Amniotic epithelial cell (primary cell): ENCODE data around the gene KIF5C.

Experiments used
- DNase-seq: peaks from one replicate; pipeline ENCODE4 v3.0.0-alpha.2; 2010; ENCODE audit warnings: low read depth

The KIF5C gene

DNA sequence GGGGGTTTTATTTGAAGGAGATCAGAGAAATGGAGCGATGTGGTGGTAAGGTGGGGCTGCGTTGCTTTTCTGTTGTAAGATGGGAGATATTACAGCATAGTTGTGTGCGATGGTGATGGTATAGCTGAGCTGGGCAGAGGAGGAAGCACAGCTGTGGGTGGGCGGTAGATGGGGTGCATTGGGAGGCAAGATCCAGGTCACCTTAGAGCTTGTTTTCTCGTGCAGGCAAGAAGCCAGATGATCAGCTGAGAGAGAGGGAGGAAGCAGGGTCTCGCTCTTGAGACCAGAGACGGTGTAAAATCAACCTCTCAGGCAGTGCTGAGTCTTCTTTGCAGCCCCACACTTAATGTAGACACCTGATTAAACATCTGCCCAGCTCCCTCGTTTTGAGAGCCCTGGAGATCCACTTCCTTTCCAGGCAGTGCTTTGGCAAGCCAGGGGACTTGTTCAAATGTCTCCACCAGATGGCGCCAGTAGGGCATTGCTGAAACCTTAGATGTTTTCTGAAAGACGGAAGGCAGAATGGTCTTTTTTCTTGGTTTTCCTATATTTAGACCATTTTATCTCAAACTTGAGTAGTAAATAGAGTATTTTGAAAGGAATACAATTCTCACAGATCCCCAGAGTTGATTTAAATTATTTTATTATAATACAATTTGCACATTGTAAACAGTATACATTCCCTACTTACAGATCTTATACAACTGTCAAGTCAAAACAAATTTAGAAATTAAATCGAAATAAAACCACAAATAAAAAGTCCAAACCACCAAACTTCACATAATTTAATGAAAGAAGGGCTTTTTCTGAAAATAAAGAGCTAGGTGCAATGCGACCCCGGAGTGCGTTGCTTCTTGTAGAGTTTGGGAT is 142.3 kb downstream of the KIF5C start:
- peak; percentile 62 for DNase-seq

DNA sequence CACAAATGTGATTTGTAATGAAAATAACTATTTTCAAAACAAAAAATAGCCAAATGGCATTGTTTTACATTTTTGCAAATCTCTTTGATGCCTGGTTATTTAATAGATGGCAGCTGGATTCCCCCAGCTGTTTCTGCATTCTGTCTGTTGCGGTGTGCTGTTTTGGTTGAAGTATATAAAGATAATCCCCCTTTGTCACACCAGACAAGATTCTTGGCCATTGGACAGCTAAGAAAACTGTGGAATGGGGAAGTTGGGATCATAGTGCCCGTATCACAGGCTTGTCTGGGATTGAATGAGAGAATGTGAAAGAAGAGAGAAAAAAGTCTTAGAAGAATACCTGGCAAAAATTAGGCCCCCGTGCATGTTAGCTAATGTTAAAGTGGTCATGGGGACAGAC is 144.0 kb downstream of the KIF5C start:
- DNase-seq = no peak

DNA sequence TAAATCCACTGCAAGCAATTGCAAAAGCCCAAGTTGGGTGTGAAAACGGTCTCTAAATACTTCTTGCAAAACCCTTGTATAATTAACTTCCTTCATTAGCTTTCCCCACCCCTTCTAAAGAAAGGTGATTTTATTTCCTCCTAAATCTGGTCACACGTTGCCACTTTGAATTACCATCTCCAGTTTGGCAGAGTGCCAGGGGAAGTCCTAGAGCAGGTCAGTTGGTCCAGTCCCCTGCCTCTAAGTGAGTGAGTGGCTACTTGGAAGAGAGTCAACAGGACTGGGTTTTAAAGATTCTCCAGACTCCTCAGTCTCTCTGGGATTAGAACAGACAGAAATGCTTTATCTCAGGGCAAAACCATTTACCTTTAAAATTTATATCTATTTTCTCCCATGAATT is 144.7 kb downstream of the KIF5C start:
- DNase-seq = no peak

GRCh38 chr2:149020432-149020851 is 145.4 kb downstream of the KIF5C start:
- peak; percentile 18 for DNase-seq

- DNase-seq = no peak
Observed at GRCh38 chr2:149021271-149021719, 146.3 kb downstream of the KIF5C start.

DNA sequence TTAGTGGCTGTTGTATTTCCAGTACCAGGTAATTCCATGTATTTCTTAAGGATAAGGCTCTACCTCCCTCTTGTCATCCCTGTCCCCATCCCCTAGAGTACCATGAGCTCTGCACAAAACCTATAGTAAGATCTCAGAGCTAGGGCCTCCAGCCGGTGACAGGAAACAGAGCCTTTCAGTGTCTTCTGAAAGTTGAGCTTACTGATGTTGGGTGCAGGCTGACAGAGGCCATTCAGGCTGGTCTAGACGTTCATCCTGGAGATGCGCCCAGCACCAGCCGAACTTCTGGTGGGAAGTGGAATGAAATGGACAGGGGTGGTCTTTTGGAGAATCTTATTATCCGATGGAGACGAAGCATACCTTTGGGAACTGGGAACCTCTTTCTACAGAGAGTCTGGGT is 146.7 kb downstream of the KIF5C start:
- no peak for DNase-seq

DNA sequence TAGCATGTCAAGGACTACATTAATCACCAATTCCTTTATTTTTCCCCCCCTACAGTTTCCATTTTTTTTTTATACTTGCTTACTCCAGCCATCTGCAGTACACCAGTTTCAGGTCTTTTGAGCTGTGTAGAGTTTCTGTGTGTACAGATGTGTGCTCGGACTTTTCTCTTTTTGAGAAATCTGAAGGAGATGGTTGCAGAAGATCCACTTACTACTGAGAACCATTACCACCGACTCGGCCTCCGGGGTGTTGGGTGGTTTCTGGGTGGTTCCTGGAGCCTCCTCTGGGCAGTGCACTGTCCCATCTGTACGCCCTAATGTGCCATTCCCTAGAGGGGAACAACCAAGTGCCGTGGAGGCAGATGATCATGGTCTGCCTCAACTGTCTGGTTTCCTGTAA is 148.1 kb downstream of the KIF5C start:
- no peak for DNase-seq

DNA sequence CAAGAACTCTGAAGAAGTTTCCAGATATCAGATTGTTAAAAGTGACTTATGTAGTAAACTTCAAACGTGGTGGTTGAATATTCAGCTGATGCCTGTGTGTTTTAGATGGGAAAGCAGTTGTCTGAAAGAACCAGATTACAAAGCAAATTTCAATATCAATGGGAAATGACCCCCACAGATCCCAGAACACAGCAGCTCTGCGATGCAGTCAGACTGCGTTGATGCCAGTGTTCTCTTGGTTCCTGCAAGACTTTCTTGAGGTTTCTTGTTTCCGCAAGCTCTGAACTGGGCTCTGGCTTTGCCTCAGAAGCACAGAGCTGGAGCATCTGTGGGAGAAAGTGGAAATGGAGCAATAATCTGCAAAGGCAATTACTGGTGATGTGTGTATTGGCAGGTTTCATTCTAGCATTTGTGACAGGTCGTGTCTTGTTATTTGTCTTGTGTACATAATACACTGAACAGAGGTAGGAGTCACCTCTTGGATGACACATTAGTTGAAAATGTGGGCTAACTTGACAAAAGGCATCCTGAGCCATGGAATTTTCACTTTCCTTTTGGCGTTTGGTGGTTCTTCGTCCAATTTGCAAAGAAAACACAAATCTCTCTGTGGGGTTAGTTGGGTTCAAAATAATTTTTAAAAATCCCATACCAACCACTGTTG is 152.7 kb downstream of the KIF5C start:
- DNase-seq = no peak

- no peak for DNase-seq
Observed at GRCh38 chr2:149028377-149028776, 153.3 kb downstream of the KIF5C start.

DNA sequence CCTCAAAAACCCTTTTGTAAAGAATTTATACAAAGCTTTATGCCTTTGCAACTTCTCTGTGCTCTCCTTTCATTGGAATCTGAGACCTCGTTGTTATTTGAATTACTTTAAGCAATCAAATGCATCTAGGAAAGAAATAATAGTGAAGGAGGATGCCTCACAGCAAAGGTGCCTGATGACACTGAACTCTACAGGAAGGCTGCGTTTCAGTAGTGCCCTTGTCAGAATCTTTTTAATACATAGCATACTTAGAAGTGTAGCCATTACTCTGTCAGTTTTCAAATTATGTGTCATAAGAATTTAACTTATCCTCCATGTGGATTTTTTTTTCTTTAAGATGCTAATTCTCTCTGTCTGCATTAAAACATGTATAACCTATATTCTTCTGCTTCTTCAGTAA is 153.9 kb downstream of the KIF5C start:
- DNase-seq = no peak

DNA sequence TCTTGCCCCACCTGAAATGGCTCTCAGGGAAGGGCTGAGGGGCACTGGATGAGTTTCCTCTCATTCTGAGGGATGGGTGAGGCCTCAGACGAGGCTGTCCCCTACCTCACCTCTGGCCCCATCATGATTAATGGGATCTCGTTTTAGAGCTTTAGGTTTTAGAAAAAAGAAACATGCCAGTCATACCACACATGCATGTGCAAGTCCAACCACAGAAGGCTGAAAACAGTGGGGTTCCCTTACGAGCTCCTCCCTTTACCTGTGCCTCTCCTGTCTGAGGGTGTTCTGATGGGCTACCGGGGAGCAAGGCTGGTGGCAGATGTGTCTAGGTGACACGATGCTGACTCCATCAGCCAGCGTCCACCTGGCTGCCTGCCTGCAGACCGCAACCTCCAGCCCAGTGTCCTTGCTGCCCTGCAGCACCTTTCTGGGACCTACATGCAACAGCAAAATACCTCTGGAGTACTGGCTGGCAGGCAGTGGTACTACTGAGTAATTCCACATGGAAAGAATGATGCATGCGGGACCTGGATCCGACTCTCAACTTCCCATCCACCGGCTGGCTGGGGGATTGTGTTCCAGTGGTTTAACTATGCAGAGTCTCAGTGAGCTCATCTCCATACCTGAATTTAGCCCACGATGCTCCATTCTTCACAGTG is 154.4 kb downstream of the KIF5C start:
- no peak for DNase-seq

- DNase-seq = no peak
Observed at GRCh38 chr2:149031396-149031795, 156.4 kb downstream of the KIF5C start.

DNA sequence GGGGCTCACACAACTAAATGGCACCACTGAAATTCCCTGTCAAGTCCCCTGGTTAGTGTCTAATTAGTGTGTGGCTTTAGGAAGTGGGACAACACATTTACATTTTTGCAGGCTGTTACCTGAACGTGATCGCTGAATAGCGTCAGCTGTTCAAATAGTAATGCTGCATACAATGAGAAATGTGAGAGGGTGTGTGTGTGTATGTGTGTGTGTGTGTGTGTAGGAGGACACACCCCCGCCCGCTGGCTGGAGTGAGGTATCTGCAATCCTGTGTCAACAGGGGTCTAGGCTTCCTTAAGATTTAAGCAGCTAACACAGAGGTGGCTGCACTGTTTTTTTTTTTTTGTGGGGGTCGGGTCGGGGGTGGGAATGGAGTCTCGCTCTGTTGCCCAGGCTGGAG is 158.7 kb downstream of the KIF5C start:
- no peak for DNase-seq

DNA sequence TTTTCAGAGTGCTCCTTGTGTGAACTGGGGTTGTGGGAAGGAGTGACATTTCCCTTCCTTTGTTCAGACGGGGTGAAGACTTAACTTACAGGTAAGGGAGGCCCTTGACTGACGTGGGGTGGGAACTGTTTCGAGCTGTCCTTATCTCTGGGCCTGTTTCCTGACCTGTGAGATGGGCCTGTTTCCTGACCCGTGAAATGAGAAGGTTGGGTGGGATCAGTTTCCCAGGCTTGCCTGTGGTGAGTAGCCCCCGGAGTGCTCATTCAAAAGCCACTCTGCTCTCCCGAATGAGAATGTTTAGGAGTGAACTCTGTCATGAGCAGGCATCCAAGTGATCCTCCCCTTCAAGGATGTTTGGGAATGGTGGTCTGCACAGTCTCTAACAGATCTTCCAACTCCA is 159.4 kb downstream of the KIF5C start:
- DNase-seq = no peak

- DNase-seq = no peak
Observed at GRCh38 chr2:149036507-149037293, 161.7 kb downstream of the KIF5C start.

DNA sequence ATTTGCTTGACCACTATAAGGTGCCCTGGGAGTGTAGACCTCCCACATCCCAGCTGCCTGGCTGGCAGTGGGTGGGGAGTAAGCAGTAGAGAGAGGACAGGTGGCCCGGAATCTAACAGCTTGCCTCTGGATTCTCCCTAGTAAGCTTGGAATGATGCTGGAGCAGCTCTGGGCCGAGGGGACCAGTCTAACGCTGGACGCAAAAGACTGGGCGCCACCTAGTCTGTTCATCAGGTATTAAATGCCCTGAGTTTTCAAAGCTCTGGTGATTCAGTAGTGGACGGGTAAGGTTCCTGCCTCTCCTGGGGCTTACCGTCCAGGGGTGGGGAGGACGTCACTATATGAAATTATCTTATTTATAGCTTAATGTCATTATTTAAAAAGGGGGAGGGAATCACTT is 162.8 kb downstream of the KIF5C start:
- DNase-seq = no peak

DNA sequence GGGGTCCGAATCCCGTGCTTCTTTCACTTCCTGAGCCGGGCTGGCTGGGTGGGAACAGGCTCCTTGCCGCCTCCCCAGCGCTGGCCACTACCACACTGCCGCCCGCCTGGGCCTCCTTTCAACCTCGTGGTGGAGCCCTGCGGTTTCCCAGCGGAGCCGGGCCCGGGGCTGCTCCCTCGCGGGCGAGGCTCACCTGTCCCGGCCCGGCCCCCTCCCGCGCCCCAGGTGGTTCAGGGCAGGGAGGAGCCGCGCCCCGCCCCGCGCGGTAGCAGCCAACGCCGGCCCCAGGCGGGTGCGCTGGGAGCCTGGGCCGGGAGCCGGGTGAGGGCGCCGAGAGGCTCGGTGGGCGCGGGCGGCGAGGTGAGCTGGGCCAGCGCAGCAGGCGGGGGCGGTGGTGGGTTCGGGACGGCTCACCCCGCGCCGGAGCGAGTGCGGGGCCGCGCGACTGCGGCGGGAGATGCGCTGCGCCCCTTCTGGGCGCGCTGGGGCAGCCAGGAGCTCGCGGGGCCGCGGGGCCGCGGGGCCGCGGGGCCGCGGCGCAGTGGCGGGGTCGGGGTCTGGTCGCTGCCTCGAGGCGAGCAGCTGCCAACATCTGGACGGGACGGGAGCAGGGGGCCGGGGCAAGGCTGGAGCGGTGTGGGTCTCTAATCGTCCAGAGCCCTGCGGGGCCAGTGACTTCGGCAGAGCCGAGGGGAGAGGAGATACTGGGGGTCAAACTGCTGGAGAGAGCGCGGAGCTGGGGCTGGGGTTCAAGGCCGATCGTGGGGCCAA is 163.6 kb downstream of the KIF5C start, which contains the start of gene LYPD6B:
LYPD6B (plus strand) TSS at position 258 of the 771 bp plus-strand sequence. CDS start 92,250 bp downstream, outside the sequence.
- DNase-seq = no peak

- DNase-seq = no peak
Observed at GRCh38 chr2:149039213-149039724, 164.2 kb downstream of the KIF5C start.

DNA sequence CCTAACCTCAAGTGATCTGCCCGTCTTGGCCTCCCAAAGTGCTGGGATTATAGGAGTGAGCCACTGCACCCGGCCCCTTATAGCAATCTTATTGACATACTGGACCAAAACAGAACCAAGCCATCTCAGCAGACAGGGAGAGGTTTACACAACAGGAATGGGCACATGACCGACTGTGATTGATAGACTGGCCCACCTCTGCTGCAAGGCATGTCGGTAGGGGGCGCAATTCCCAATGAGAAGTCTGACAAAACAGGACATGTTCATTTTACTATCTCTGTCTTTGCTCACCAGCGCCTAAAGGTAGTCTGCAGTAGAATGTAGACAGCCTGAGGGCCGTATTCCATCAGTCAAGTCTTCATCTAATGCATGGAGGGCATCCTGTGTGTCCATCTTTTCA is 165.4 kb downstream of the KIF5C start:
- no peak for DNase-seq

- no peak for DNase-seq
Observed at GRCh38 chr2:149041482-149041881, 166.5 kb downstream of the KIF5C start.

GRCh38 chr2:149042881-149043280 is 167.9 kb downstream of the KIF5C start:
- peak; percentile 42 for DNase-seq
